Body of pancreas (tissue), 4 donors: ENCODE measurements around the gene C1QTNF9B.

ENCODE experiments used
- CTCF ChIP-seq, 7 experiments: fragments of 450-650 bp in 4 of 7; fragments of 200-600 bp in 3 of 7; sonication (generic) in 3 of 7; IDR thresholded peaks; one replicate each; pipeline ENCODE4 v1.5.1; 2016 to 2019; ENCODE audit warnings: antibody characterized with exemption in 7 of 7
- POLR2A ChIP-seq, 3 donors: fragments of 450-650 bp; IDR thresholded peaks; one replicate each; pipeline ENCODE4 v1.6.1; 2016; ENCODE audit warnings: antibody characterized with exemption in 3 of 3, mild to moderate bottlenecking in 2 of 3

GRCh38 chr13:23871616-23872220, 25.6 kb downstream of the C1QTNF9B start:
- TF ChIP-seq POLR2A (IDR thresholded peaks at IDR 0.05): no peak
- peak; percentile 24 to 73 (median 65) for TF ChIP-seq CTCF (IDR thresholded peaks at IDR 0.05)
